DND-41 (cell line): ENCODE data around the gene SAP30L.
A peak's percentile ranks its signal among the peaks of the same experiment; 100 is the strongest.

Experiments
- ATAC-seq: fragments of 200-7000 bp; cut with Tn5 transposase; 3 replicates; pipeline ENCODE4 v1.9.1; 2021; ENCODE audit warnings: low read depth; ENCODE audit not compliant: insufficient read depth
- DNase-seq: peaks from one replicate; pipeline ENCODE4 v3.0.0-alpha.2; 2020
- H2AFZ ChIP-seq: 2 replicates; pipeline ENCODE4 v1.6.0; 2012; ENCODE audit warnings: low read depth, low read length
- H3K27ac ChIP-seq: 2 replicates; pipeline ENCODE4 v1.5.1; 2012; ENCODE audit warnings: low read length, inconsistent platforms
- H3K27me3 ChIP-seq: fragments of 200-600 bp; sonication (generic); 2 replicates; pipeline ENCODE4 v1.6.0; 2012; ENCODE audit warnings: low read length, mild to moderate bottlenecking, inconsistent platforms; ENCODE audit not compliant: insufficient read depth, poor library complexity
- H3K36me3 ChIP-seq: 2 replicates; pipeline ENCODE4 v1.5.1; 2012; ENCODE audit warnings: low read length, inconsistent platforms; ENCODE audit not compliant: insufficient read depth
- H3K4me1 ChIP-seq: 2 replicates; pipeline ENCODE4 v1.5.1; 2012; ENCODE audit warnings: mild to moderate bottlenecking, low read length; ENCODE audit not compliant: insufficient read depth
- H3K4me2 ChIP-seq: 2 replicates; pipeline ENCODE4 v1.6.0; 2012; ENCODE audit warnings: mild to moderate bottlenecking, moderate library complexity, low read length, inconsistent platforms; ENCODE audit not compliant: insufficient read depth
- H3K4me3 ChIP-seq, 2 experiments: fragments of 200-600 bp in 1 of 2; shearing (Covaris generic) in 1 of 2; 2 replicates each; pipeline ENCODE4 v1.5.1; 2012 to 2016; ENCODE audit warnings: inconsistent platforms in 2 of 2, low read length in 2 of 2, mild to moderate bottlenecking in 2 of 2, low read depth in 1 of 2, moderate library complexity in 1 of 2
- H3K79me2 ChIP-seq: 2 replicates; pipeline ENCODE4 v1.6.0; 2012; ENCODE audit warnings: low read length, inconsistent platforms; ENCODE audit not compliant: insufficient read depth
- H3K9ac ChIP-seq: 2 replicates; pipeline ENCODE4 v1.6.0; 2012; ENCODE audit warnings: low read depth, mild to moderate bottlenecking, inconsistent platforms, low read length, moderate library complexity
- H3K9me3 ChIP-seq: 2 replicates; pipeline ENCODE4 v1.5.1; 2012; ENCODE audit warnings: low read length, moderate library complexity, mild to moderate bottlenecking, inconsistent platforms; ENCODE audit not compliant: insufficient read depth, severe bottlenecking
- H4K20me1 ChIP-seq: 2 replicates; pipeline ENCODE4 v1.6.0; 2012; ENCODE audit warnings: low read length; ENCODE audit not compliant: insufficient read depth
- CTCF ChIP-seq: IDR thresholded peaks from 2 replicates; pipeline ENCODE4 v1.5.1; 2012; ENCODE audit warnings: borderline replicate concordance, low read length, moderate library complexity, mild to moderate bottlenecking; ENCODE audit not compliant: poor library complexity, severe bottlenecking; ENCODE audit errors: extremely low read depth
- EZH2 ChIP-seq: IDR thresholded peaks from 3 replicates; pipeline ENCODE4 v1.6.1; 2012; ENCODE audit warnings: borderline replicate concordance, low read depth, mild to moderate bottlenecking, moderate library complexity, low read length, inconsistent platforms; ENCODE audit not compliant: severe bottlenecking

Gene SAP30L

GRCh38 chr5:154467655-154468354 lies 22.0 kb downstream of the SAP30L start:
- H3K27ac ChIP-seq: no peak overlapping the region
- no peak overlapping the region for H3K4me2 ChIP-seq
- no peaks in the 10 kb centered on the region for H3K36me3 ChIP-seq
- no peak overlapping the region for H3K9ac ChIP-seq
- ATAC-seq: peak; percentile 99
- no peaks in the 10 kb centered on the region for H3K79me2 ChIP-seq
- peaks cover 5% of the 10 kb centered on the region for H3K27me3 ChIP-seq
- peak; percentile 69 for DNase-seq
- no peaks in the 10 kb centered on the region for H4K20me1 ChIP-seq
- H3K4me1 ChIP-seq: no peaks in the 10 kb centered on the region
- H3K9me3 ChIP-seq: no peaks in the 10 kb centered on the region
- no peak overlapping the region for H3K4me3 ChIP-seq
- peak; percentile 93 for TF ChIP-seq CTCF
- no peak for TF ChIP-seq EZH2
- H2AFZ ChIP-seq: no peak overlapping the region

- TF ChIP-seq CTCF (no peak), EZH2 (no peak)
- Histone ChIP-seq H3K9me3 (no peaks in the 10 kb centered on the region), H3K36me3 (no peaks in the 10 kb centered on the region), H2AFZ (no peak overlapping the region), H3K4me1 (no peaks in the 10 kb centered on the region), H3K4me3 (no peak overlapping the region), H3K27ac (no peak overlapping the region), H3K27me3 (peaks cover 5% of the 10 kb centered on the region), H3K79me2 (no peaks in the 10 kb centered on the region), H4K20me1 (no peaks in the 10 kb centered on the region), H3K4me2 (no peak overlapping the region), H3K9ac (no peak overlapping the region)
- DNase-seq (no peak), ATAC-seq (no peak)
Observed at GRCh38 chr5:154470137-154470536, 24.3 kb downstream of the SAP30L start.

DNA sequence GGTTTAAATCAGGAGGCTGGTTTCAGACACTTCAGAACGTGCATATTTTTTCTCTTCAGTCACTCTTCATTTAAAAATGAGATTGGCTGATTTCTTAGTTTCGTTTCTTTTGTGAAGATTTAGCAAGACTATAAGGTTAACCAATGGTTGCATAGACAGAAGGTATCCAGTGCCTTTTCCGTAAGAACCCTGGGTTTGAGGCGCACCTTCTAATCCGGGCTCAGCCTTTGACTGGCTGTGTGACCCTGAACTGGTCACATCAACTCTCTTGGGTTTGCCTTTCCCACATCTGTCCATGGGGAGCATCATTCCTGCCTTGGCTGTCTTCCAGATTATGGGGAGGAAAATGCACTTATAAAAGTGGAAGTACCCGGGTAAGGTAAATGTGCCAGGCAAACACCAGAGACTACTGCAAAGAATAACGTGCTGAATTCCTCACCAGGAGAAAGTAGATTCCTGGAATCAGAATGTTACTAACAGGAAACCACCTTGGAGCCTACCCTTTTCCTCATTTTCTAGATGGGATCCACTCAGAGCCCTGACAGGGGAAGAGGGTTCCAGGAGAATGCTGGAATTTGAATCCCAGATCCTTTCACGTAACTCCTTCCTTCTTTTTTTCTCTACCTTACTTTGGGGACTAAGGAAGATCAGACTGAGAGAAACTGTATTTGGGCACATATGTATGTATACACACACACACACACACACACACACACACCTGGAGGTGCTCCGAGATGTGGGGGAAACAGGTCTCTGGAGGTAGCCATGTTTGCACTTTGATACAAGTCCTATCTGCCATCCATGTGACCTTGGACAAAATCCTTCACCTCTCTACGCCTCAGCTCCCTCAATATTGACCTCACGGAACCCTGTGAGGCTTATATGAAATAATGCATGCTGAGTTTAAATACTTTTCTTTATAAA lies 25.4 kb downstream of the SAP30L start:
- TF ChIP-seq EZH2 (no peak), CTCF (no peak)
- Histone ChIP-seq H3K79me2 (no peaks in the 10 kb centered on the region), H3K4me3 (no peak overlapping the region), H3K9ac (no peak overlapping the region), H3K27ac (no peak overlapping the region), H3K4me2 (no peak overlapping the region), H4K20me1 (no peaks in the 10 kb centered on the region), H3K36me3 (no peaks in the 10 kb centered on the region), H3K27me3 (peaks cover 5% of the 10 kb centered on the region), H3K9me3 (no peaks in the 10 kb centered on the region), H3K4me1 (no peaks in the 10 kb centered on the region), H2AFZ (no peak overlapping the region)
- DNase-seq (no peak), ATAC-seq (no peak)
